ENCODE results near the gene TRUB1.

GRCh38 chr10:114894911-114895310, 43.1 kb upstream of the TRUB1 start:
- TF ChIP-seq ARNT (IDR thresholded peaks at IDR 0.05) (no peak), ELF4 (IDR thresholded peaks at IDR 0.05) (no peak), SUZ12 (IDR thresholded peaks at IDR 0.05) (no peak), FOXM1 (IDR thresholded peaks at IDR 0.05; ENCODE audit: borderline replicate concordance) (no peak), SP1 (IDR thresholded peaks at IDR 0.05) (no peak), PKNOX1 (IDR thresholded peaks at IDR 0.05) (no peak), HDGF (IDR thresholded peaks at IDR 0.05; ENCODE audit: borderline replicate concordance) (no peak), BHLHE40 (IDR thresholded peaks at IDR 0.05; ENCODE audit: borderline replicate concordance) (no peak)

Data from HEK293T (cell line).